ENCODE results near the gene TRAPPC3L. TPM values are rescaled to one million over a fixed set of nuclear protein-coding genes. Genes with fewer than 3 reads are reported as not detected.

TRAPPC3L gene
- total and polyA plus RNA-seq, 9 of the 15 experiments (the other 6 are each of a cell fraction or from before 2014, with no cell fraction given) = not detected

DNA sequence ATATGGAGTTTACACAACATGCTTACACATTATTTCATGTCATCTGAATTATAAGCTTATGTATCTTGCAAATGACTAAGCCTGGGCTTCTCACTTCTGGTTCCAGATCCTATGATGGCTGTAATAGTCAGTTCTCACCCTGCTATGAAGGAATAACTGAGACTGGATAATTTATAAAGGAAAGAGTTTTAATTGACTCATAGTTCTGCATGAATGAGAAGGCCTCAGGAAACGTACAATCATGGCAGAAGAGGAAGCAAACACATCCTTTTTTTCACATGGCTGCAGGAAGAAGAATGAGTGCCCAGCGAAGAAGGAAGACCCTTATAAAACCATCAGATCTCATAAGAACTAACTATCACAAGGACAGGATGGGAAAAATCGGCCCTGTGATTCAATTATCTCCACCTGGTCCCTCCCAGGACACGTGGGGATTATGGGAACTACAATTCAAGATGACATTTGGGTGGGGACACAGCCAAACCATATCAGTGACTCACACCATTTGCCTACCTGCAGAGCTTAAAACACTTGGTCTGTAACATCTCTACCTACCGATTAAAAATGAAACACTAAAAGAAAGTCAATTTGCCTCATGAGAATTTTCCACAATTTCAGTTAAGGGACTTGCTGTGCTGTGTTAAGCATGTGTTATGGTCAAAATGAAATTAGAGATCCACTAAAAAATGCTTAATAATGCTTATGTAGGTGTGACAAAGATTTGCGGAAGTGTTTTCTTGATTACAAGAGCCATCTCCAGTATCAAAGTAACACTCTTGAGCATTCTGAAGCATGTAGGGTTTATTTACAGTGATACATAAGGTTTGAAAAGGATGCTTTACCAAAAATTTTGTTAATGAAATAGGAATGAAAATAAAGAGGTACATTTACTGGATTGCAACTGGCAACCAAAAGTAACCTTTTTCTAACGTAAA is 23.6 kb upstream of the TRAPPC3L start (continued):
- TF ChIP-seq, protein P1, sequence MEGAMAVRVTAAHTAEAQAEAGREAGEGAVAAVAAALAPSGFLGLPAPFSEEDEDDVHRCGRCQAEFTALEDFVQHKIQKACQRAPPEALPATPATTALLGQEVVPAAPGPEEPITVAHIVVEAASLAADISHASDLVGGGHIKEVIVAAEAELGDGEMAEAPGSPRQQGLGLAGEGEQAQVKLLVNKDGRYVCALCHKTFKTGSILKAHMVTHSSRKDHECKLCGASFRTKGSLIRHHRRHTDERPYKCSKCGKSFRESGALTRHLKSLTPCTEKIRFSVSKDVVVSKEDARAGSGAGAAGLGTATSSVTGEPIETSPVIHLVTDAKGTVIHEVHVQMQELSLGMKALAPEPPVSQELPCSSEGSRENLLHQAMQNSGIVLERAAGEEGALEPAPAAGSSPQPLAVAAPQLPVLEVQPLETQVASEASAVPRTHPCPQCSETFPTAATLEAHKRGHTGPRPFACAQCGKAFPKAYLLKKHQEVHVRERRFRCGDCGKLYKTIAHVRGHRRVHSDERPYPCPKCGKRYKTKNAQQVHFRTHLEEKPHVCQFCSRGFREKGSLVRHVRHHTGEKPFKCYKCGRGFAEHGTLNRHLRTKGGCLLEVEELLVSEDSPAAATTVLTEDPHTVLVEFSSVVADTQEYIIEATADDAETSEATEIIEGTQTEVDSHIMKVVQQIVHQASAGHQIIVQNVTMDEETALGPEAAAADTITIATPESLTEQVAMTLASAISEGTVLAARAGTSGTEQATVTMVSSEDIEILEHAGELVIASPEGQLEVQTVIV (CRISPR knock-in tag; IDR thresholded peaks at IDR 0.05; ENCODE audit: borderline replicate concordance) = no peak
- TF ChIP-seq FOXK2 (conservative IDR thresholded peaks at IDR 0.05 in 1 of 2, IDR thresholded peaks at IDR 0.05 in 1 of 2; ENCODE audit: low read depth in 2 of 2) (no peak), BACH1 (tag; IDR thresholded peaks at IDR 0.05) (no peak), MXI1 (IDR thresholded peaks at IDR 0.05; ENCODE audit: low read depth, low read length) (no peak), ZNF324 (CRISPR knock-in tag; IDR thresholded peaks at IDR 0.05) (no peak), RFX5 (IDR thresholded peaks at IDR 0.05; ENCODE audit: low read depth, low read length) (no peak), SRSF7 (optimal IDR thresholded peaks at IDR 0.05; ENCODE audit: low read depth, low read length) (no peak), SETDB1 (IDR thresholded peaks at IDR 0.05; ENCODE audit: low read length) (no peak), PTTG1 (tag; IDR thresholded peaks at IDR 0.05; ENCODE audit: low read depth) (no peak)
- TF ChIP-seq, protein P2, sequence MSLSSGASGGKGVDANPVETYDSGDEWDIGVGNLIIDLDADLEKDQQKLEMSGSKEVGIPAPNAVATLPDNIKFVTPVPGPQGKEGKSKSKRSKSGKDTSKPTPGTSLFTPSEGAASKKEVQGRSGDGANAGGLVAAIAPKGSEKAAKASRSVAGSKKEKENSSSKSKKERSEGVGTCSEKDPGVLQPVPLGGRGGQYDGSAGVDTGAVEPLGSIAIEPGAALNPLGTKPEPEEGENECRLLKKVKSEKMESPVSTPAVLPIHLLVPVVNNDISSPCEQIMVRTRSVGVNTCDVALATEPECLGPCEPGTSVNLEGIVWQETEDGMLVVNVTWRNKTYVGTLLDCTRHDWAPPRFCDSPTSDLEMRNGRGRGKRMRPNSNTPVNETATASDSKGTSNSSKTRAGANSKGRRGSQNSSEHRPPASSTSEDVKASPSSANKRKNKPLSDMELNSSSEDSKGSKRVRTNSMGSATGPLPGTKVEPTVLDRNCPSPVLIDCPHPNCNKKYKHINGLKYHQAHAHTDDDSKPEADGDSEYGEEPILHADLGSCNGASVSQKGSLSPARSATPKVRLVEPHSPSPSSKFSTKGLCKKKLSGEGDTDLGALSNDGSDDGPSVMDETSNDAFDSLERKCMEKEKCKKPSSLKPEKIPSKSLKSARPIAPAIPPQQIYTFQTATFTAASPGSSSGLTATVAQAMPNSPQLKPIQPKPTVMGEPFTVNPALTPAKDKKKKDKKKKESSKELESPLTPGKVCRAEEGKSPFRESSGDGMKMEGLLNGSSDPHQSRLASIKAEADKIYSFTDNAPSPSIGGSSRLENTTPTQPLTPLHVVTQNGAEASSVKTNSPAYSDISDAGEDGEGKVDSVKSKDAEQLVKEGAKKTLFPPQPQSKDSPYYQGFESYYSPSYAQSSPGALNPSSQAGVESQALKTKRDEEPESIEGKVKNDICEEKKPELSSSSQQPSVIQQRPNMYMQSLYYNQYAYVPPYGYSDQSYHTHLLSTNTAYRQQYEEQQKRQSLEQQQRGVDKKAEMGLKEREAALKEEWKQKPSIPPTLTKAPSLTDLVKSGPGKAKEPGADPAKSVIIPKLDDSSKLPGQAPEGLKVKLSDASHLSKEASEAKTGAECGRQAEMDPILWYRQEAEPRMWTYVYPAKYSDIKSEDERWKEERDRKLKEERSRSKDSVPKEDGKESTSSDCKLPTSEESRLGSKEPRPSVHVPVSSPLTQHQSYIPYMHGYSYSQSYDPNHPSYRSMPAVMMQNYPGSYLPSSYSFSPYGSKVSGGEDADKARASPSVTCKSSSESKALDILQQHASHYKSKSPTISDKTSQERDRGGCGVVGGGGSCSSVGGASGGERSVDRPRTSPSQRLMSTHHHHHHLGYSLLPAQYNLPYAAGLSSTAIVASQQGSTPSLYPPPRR (CRISPR knock-in tag; IDR thresholded peaks at IDR 0.05; ENCODE audit: borderline replicate concordance) = no peak
- TF ChIP-seq, protein P3, sequence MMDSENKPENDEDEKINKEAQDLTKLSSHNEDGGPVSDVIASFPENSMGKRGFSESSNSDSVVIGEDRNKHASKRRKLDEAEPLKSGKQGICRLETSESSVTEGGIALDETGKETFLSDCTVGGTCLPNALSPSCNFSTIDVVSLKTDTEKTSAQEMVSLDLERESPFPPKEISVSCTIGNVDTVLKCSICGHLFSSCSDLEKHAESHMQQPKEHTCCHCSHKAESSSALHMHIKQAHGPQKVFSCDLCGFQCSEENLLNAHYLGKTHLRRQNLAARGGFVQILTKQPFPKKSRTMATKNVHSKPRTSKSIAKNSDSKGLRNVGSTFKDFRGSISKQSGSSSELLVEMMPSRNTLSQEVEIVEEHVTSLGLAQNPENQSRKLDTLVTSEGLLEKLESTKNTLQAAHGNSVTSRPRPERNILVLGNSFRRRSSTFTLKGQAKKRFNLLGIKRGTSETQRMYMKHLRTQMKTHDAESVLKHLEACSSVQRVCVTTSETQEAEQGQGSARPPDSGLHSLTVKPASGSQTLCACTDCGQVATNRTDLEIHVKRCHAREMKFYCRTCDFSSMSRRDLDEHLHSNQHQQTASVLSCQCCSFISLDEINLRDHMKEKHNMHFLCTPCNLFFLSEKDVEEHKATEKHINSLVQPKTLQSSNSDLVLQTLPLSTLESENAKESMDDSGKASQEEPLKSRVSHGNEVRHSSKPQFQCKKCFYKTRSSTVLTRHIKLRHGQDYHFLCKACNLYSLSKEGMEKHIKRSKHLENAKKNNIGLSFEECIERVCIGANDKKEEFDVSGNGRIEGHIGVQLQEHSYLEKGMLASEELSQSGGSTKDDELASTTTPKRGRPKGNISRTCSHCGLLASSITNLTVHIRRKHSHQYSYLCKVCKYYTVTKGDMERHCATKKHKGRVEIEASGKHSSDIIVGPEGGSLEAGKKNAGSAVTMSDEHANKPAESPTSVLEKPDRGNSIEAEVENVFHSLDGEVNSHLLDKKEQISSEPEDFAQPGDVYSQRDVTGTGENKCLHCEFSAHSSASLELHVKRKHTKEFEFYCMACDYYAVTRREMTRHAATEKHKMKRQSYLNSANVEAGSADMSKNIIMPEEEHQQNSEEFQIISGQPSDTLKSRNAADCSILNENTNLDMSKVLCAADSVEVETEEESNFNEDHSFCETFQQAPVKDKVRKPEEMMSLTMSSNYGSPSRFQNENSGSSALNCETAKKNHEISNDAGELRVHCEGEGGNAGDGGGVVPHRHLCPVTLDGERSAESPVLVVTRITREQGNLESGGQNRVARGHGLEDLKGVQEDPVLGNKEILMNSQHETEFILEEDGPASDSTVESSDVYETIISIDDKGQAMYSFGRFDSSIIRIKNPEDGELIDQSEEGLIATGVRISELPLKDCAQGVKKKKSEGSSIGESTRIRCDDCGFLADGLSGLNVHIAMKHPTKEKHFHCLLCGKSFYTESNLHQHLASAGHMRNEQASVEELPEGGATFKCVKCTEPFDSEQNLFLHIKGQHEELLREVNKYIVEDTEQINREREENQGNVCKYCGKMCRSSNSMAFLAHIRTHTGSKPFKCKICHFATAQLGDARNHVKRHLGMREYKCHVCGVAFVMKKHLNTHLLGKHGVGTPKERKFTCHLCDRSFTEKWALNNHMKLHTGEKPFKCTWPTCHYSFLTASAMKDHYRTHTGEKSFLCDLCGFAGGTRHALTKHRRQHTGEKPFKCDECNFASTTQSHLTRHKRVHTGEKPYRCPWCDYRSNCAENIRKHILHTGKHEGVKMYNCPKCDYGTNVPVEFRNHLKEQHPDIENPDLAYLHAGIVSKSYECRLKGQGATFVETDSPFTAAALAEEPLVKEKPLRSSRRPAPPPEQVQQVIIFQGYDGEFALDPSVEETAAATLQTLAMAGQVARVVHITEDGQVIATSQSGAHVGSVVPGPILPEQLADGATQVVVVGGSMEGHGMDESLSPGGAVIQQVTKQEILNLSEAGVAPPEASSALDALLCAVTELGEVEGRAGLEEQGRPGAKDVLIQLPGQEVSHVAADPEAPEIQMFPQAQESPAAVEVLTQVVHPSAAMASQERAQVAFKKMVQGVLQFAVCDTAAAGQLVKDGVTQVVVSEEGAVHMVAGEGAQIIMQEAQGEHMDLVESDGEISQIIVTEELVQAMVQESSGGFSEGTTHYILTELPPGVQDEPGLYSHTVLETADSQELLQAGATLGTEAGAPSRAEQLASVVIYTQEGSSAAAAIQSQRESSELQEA (IDR thresholded peaks at IDR 0.05; ENCODE audit: low read depth) = no peak
